Tibial nerve (tissue), 3 donors: ENCODE data around the gene EDEM2.

Experiments used
- POLR2A ChIP-seq, 2 donors: fragments of 450-650 bp; IDR thresholded peaks; one replicate each; pipeline ENCODE4 v1.6.1; 2017; ENCODE audit warnings: antibody characterized with exemption in 2 of 2, mild to moderate bottlenecking in 2 of 2, moderate library complexity in 2 of 2
- TF ChIP-seq, protein P1 (sequence below), 5 experiments: fragments of 200-600 bp in 3 of 5; fragments of 450-650 bp in 2 of 5; sonication (generic) in 3 of 5; IDR thresholded peaks; one replicate each; pipeline ENCODE4 v1.5.1; 2016 to 2019; ENCODE audit warnings: antibody characterized with exemption in 5 of 5, mild to moderate bottlenecking in 3 of 5, moderate library complexity in 2 of 5

DNA sequence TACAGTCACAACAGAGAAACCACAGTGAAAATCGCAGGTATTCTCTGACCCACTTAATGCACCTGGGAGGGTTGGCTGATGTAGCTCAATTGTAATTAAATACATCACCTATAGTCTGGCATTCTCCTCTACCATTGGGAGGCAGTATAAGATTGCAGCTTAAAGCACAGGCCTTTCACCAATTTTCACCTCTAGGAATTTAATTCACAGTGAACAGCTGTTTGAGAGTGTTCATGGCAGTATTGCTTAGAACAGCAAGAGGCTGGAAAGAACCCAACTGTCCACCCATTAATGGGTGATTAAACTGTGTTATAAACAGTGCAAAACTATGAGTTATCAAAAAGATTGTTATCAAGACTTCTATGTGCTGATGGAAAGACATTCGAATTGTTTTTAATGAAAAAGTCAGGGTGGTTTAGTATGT lies 2.0 kb downstream of the EDEM2 start:
- TF ChIP-seq, protein P1, sequence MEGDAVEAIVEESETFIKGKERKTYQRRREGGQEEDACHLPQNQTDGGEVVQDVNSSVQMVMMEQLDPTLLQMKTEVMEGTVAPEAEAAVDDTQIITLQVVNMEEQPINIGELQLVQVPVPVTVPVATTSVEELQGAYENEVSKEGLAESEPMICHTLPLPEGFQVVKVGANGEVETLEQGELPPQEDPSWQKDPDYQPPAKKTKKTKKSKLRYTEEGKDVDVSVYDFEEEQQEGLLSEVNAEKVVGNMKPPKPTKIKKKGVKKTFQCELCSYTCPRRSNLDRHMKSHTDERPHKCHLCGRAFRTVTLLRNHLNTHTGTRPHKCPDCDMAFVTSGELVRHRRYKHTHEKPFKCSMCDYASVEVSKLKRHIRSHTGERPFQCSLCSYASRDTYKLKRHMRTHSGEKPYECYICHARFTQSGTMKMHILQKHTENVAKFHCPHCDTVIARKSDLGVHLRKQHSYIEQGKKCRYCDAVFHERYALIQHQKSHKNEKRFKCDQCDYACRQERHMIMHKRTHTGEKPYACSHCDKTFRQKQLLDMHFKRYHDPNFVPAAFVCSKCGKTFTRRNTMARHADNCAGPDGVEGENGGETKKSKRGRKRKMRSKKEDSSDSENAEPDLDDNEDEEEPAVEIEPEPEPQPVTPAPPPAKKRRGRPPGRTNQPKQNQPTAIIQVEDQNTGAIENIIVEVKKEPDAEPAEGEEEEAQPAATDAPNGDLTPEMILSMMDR (IDR thresholded peaks at IDR 0.05): peak; percentile 32 to 70 (median 56)
- TF ChIP-seq POLR2A (IDR thresholded peaks at IDR 0.05): no peak
